Measurements from ENCODE around the gene PCGF3. TPM values are rescaled to one million over a fixed set of nuclear protein-coding genes. Genes with fewer than 3 reads are reported as not detected.
"Not testable (repeated sequence)": the region's sequence is repeated elsewhere in the genome, so short reads cannot be mapped to it uniquely, and the experiment has no call there.

The PCGF3 gene
- total RNA-seq, 1 donor from 2014 or later = 20.9 TPM

DNA sequence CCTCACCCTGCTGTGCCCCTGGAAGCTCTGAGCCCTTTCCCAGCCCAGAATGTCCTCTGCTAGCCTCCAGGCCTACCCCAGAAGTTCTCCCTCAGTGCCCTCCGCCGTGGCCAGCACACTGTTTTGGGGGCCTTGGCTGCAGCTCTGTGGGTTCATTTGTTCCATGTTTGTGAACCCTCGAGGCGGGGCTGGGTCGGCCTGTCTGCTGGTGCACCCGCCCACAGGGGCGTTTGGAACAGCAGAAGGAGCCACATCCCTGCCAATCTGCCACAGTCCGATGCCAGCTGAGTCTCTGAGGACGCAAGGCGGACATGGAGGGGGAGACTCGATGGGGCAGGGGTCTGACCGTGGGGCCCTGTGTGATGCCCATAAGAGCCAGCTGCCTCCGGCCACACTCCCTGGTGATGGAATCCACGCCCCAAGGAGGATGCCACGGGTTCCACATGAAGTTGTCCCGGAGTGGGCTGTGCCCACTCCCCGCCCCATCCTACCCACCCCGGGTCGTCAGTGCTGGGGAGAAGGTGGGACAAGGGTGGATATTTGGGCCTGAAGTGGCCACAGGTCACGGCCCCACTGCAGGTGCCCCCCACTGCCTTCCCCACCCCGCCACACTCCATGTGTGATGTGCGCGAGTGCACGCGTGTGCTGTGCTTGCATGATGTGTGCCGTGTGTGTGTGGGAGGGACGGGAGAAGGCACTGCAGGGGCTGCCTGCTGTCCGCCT, 38.6 kb upstream of the PCGF3 start:
- intact Hi-C loops (cut with micrococcal nuclease) = no loop called here
- ATAC-seq (no peak), DNase-seq (peak; percentile 27)

GRCh38 chr4:667545-667925, 38.1 kb upstream of the PCGF3 start:
- intact Hi-C loops (cut with micrococcal nuclease) = no loop called here
- ATAC-seq (no peak), DNase-seq (no peak)

DNA sequence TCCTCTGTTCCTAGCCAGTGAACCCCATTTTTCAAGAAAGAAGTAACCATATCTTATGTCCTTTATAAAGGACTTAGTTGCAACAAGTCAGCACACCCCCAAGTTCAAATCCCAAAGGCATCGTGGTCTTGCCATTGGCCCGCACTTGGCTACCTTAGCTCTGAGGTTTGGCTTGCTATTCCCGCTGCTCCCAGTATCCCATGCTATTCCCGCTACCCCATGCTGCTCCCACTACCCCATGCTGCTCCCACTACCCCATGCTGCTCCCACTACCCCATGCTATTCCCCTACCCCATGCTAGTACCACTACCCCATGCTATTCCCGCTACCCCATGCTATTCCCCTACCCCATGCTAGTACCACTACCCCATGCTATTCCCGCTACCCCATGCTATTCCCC, 37.4 kb upstream of the PCGF3 start:
- DNase-seq; ATAC-seq; intact Hi-C loops (cut with micrococcal nuclease): not testable (repeated sequence)

GRCh38 chr4:669806-670559, 35.6 kb upstream of the PCGF3 start:
- ATAC-seq; intact Hi-C loops (cut with micrococcal nuclease): not testable (repeated sequence)
- peak; percentile 19 for DNase-seq

- intact Hi-C loops (cut with micrococcal nuclease) = no loop called here
- no peak for DNase-seq
- no peak for ATAC-seq
Measured at GRCh38 chr4:671769-672168, 33.9 kb upstream of the PCGF3 start.

GRCh38 chr4:673349-674091, 32.1 kb upstream of the PCGF3 start:
- intact Hi-C loops (cut with micrococcal nuclease) = no loop called here
- peak; percentile 39 for ATAC-seq
- DNase-seq = peak; percentile 73

- ATAC-seq (peak; percentile 89), DNase-seq (peak; percentile 99)
Measured at GRCh38 chr4:674172-675035, 31.2 kb upstream of the PCGF3 start, which contains the start of the genes ATP5ME and MYL5. TSS of gene ATP5ME (minus strand) at chr4:674276. CDS start at chr4:674247, 29 bp downstream. TSS of gene MYL5 (plus strand) at chr4:674542. CDS start at chr4:678027, 3,485 bp downstream.

GRCh38 chr4:675036-675882, 30.4 kb upstream of the PCGF3 start:
- ATAC-seq = peak; percentile 15
- intact Hi-C loops (cut with micrococcal nuclease) = no loop called here
- DNase-seq = no peak

More at GRCh38 chr4:674172-675035, 31.2 kb upstream of the PCGF3 start, which contains the start of the genes ATP5ME and MYL5:
- intact Hi-C loops (cut with micrococcal nuclease) = no loop called here

DNA sequence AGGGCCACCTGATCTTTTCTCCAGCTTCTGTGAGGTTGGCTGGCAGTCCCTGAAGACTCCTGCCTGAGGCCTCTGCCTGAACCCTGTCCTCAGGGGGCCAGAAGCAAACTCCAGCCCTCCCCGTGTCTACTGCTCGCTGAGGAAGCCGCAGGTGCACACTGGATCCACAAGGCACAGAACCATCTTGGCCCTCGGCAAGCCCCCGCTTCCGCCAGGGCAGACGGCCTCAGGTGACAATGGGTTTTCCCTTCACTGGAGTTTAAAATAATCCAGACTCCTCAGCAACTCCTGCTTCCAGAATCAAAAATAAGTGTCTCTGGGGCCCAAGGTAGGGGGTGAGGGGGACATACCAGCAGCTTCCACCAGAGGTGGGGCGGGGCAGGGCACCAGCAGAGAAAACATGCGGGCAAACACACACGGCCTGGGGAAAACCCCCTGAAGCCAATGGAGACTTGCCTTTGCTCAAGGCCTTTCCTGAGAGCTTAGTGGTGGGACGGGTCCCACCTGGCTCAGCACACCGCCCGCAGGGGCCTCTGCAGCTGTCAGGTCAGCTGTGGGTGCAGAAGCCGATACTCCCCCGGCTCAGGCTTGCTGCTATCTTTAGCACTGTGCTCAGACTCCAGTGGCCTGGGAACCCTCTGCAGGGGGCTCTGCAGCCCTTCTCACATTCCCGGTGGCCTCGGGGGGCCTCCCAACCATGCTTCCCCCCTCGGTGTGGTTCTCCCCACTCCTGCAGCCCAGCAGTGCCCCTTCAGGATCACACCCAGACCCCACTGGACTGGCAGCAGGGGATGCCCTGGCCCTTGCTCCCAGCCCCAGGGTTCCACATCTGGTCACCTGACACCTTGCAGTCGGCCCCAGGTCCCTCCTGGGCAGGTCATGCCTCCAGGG, 29.4 kb upstream of the PCGF3 start:
- intact Hi-C loops (cut with micrococcal nuclease) = no loop called here
- no peak for ATAC-seq

DNA sequence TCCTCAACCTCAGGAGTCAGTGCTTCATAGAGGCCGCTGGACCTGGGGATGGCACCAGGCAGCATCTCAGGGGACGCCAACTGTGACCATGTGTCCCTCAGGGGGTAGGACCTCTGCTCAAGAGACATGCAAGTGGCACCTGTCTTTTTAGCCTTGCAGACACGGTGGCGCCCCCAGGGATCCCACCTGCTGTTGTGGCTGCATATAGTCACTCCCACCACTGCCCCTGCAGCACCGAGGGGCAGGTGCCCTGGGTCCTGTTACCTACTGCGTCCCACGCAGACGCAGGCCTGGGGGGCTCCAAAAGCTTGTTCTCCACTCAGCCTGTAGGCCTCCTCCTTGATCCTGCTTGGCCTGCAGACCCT, 28.8 kb upstream of the PCGF3 start:
- DNase-seq (no peak), ATAC-seq (no peak)
- intact Hi-C loops (cut with micrococcal nuclease) = no loop called here

More for the DNA sequence above, 29.4 kb upstream of the PCGF3 start:
- DNase-seq = no peak

GRCh38 chr4:677431-678293, 28.0 kb upstream of the PCGF3 start:
- intact Hi-C loops (cut with micrococcal nuclease) = no loop called here
- ATAC-seq (no peak), DNase-seq (peak; percentile 35)

GRCh38 chr4:678331-679103, 27.1 kb upstream of the PCGF3 start:
- intact Hi-C loops (cut with micrococcal nuclease) = no loop called here

GRCh38 chr4:679104-679481, 26.5 kb upstream of the PCGF3 start:
- DNase-seq = peak; percentile 24
- intact Hi-C loops (cut with micrococcal nuclease) = no loop called here

More at GRCh38 chr4:678331-679103, 27.1 kb upstream of the PCGF3 start:
- ATAC-seq (no peak), DNase-seq (peak; percentile 25)

DNA sequence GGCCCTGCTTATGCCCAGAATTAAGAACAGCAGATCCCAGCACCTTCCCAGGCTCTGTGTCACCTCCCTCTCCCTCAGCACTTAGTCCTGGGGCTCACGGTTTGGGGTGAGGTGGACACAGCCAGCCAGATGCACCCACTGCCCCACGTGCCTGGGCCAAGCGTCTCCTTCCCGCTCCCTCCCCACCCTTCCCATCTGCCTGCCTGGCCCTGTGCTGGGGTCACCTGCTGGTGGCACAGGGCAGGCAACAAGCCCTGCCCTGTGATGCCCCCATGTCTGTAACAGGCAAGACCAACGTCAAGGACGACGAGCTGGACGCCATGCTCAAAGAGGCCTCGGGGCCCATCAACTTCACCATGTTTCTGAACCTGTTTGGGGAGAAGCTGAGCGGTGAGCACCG, 26.0 kb upstream of the PCGF3 start:
- intact Hi-C loops (cut with micrococcal nuclease) = no loop called here
- ATAC-seq (no peak), DNase-seq (no peak)

More at GRCh38 chr4:679104-679481, 26.5 kb upstream of the PCGF3 start:
- ATAC-seq = no peak

DNA sequence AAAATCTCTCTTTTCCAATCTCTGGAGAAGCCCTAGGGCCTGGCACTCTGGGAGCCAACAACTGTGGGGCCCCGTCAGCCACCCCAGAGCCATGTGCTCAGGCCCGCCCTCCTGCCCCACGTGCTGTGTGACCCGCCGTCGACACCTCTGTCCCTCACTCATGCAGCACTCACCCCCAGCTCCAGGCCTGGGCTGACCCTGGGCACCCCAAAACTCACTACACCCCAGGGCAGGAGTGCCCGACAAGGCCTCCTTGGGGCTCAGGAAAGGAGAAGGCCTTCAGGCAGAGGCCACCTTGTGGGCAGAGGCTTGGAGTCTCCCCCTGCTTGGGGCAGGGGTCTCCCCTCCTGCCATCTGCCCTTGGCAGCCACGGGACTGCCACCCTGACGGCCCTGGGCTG, 25.5 kb upstream of the PCGF3 start:
- peak; percentile 30 for DNase-seq
- intact Hi-C loops (cut with micrococcal nuclease) = no loop called here
- ATAC-seq = no peak
